ENCODE results near the gene PTCH1.

Gene PTCH1

DNA sequence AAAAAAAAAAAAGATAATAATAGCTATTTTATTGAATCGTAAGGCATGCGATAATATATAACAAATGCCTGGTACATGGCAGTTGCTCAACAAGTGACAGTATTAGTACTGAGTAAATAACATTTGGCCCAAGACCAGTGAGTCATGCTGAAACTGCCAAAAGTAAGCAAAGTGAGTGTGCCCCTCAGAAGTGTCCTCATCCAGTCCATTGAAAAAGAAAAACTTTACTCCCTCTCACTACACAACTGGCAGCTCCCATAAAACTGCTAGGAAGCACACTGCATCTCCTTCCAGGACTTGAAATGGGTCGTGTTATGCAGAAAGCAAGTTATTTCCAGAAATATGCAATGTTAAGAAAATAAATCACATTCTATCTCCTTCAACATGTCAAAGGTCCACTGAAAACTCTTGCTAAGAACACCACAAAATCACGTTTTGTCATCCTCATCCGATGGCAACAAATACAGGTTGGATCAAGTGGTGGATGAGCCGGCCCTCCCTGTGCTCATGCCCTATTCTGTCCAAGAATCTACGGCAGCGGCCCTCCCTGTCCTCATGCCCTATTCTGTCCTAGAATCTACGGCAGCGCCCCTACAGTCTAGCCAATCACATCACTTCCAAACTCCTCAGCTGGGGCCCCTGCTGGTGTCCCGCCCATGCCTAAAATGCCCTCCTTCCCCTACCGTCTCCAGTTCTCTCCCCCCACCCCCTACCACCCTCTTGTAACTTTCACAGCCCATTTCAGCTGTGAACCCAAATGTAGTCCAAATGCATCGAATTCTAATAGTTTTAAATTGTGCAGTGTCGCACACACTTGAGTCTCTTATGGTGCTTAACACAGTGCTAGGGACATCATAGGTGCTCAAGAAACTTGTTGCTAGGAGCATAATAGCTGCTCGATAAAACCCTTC is 12.5 kb downstream of the PTCH1 start:
- FAIRE-seq (no peak), DNase-seq (ENCODE audit: insufficient read length, low spot score) (no peak)
- TF ChIP-seq, protein P1, sequence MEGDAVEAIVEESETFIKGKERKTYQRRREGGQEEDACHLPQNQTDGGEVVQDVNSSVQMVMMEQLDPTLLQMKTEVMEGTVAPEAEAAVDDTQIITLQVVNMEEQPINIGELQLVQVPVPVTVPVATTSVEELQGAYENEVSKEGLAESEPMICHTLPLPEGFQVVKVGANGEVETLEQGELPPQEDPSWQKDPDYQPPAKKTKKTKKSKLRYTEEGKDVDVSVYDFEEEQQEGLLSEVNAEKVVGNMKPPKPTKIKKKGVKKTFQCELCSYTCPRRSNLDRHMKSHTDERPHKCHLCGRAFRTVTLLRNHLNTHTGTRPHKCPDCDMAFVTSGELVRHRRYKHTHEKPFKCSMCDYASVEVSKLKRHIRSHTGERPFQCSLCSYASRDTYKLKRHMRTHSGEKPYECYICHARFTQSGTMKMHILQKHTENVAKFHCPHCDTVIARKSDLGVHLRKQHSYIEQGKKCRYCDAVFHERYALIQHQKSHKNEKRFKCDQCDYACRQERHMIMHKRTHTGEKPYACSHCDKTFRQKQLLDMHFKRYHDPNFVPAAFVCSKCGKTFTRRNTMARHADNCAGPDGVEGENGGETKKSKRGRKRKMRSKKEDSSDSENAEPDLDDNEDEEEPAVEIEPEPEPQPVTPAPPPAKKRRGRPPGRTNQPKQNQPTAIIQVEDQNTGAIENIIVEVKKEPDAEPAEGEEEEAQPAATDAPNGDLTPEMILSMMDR (IDR thresholded peaks at IDR 0.05; ENCODE audit: insufficient read depth, missing control alignments): no peak

DNA sequence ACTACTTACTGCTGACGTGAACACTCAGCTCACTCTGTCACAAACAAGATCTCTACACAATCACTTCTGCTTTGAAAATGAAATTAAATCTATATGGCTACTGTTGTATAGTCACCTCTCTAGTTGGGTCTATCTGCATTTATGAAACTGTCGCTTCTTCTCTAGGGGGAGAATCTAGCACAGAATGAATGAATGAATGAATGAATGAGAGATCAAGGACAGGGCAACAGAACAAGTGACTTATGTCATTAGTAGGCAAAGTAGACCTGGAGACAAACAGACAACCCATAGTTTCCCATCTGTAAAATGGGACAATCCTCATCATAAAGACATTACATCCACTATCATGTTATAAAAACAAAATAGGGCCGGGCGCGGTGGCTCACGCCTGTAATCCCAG is 13.4 kb downstream of the PTCH1 start:
- no peak for DNase-seq (ENCODE audit: insufficient read length, low spot score)
- FAIRE-seq: no peak
- TF ChIP-seq, protein P1 (IDR thresholded peaks at IDR 0.05; ENCODE audit: insufficient read depth, missing control alignments): no peak

DNA sequence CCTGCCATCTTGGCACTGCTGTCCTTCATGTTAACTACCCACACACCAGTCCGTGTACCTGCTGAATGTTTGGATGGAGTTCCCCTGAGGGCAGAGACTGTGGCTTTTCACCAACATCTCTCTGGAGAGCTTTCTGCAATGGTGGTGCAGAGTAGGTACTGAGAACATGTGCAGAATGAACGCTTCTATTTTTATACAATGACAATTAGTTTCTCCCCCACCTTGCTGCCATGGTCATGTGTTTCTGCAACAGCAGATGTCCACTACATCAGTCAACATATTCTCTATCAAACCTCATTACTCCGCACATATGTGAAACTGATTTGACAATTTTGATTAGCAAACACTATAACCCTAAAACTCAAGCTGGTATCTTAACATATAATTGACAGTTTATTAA is 14.5 kb downstream of the PTCH1 start:
- TF ChIP-seq, protein P1 (IDR thresholded peaks at IDR 0.05; ENCODE audit: insufficient read depth, missing control alignments): no peak
- no peak for FAIRE-seq
- DNase-seq (ENCODE audit: insufficient read length, low spot score): no peak

DNA sequence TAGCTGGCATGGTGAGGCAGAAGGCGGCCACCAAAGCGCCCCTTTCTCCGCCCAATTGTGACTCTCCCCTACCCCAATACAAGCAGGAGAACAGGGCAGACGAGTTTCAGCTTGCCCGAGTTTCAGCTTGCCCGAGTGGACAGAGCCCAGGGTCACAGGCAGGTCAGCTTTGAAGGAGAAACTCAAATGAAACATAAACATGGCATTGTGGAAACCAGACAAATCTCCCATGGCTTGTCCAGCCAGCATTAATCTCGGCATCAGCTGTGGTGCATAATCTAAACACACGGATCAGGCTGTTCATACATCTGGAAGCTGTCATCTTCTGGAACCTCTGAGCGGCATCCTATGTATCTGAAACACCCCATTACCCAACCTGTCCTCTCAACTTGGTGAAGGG is 16.9 kb downstream of the PTCH1 start:
- TF ChIP-seq, protein P1 (IDR thresholded peaks at IDR 0.05; ENCODE audit: insufficient read depth, missing control alignments): no peak

DNA sequence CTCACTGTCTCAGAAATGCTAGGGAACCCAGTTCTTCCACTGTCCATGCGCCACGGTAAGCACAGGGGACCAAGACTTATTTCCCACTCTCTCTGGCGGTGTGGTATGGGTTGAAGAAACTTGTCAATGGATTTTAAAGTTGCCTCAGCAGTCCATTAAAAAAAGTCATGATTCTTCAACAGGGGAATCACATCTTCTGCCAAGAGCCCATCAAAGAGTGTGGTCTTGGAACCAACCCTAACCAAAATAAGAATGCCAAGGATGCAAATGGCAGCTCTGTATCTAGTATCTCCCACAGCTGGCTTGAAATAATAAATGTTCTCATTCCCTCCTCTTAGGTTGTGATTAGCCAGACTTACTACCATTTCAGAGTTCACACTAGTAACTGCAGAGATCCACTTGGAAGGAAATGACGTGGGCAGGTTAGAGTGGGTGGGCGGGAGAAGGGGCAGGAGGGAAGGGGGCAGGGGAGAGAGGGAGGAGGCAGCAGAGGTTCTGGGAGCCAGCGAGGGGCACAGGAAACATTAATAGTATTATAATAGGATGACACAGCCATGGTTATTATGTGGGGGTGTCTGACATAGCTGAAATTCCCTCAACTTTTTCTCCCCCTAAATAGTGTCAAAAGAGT is 17.6 kb downstream of the PTCH1 start:
- FAIRE-seq (no peak), DNase-seq (ENCODE audit: insufficient read length, low spot score) (no peak)
- TF ChIP-seq, protein P1 (IDR thresholded peaks at IDR 0.05; ENCODE audit: insufficient read depth, missing control alignments): no peak

More for the DNA sequence above, 16.9 kb downstream of the PTCH1 start:
- FAIRE-seq (no peak), DNase-seq (ENCODE audit: insufficient read length, low spot score) (no peak)

DNA sequence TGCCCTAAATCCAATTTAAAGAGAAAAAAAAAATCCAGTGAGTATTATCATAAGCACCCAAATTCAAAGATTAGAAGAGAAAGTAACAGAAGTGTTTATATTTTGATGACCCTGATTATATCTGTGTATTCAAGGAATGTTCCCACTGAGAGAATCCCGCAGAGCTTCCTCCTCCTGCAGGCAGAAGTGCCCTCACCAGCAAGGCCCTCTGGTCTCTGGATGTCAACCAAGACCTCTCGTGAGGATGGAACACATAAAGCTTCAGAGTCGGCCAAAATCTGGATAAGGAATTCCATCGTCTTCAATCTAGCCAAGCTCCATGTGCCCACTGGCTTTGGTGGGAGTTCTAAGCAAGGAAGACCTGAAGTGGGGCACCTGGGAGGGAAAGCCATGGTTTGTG is 18.1 kb downstream of the PTCH1 start:
- DNase-seq (ENCODE audit: insufficient read length, low spot score) (no peak), FAIRE-seq (no peak)
- TF ChIP-seq, protein P1 (IDR thresholded peaks at IDR 0.05; ENCODE audit: insufficient read depth, missing control alignments): no peak

DNA sequence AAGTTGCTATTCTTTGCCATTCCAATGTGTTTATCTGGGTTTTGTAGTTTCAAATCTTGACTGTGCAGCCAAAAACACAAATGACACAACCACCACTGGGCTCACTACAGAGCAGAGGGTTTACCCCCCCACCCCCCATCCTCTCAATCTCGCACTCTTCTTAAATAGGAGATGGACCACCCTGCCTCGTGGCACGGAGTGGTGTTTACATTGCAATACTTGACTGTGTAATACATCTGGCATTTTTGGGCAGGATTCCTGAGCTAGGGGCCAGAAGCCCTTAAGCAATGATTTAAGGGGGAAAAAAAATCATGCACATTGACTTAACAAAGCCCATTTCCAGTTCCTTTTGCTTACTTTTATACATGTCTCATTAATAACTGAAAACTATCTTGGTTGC is 19.0 kb downstream of the PTCH1 start:
- DNase-seq (ENCODE audit: insufficient read length, low spot score) (no peak), FAIRE-seq (no peak)
- TF ChIP-seq, protein P1 (IDR thresholded peaks at IDR 0.05; ENCODE audit: insufficient read depth, missing control alignments): no peak
